Trophoblast cell (in vitro differentiated cells and primary cell): Measurements from ENCODE around the gene MLLT10.
"Not testable (repeated sequence)": the region's sequence is repeated elsewhere in the genome, so short reads cannot be mapped to it uniquely, and the experiment has no call there.

Experiments
- DNase-seq, 2 donors: peaks; one replicate each; pipeline ENCODE4 v3.0.0-alpha.2; 2016
- H2AFZ ChIP-seq: 2 replicates; pipeline ENCODE4 v1.6.1; 2013; ENCODE audit warnings: low read length, moderate library complexity, mild to moderate bottlenecking; ENCODE audit not compliant: insufficient read depth, poor library complexity
- H2AK5ac ChIP-seq: 2 replicates; pipeline ENCODE4 v1.6.1; 2013; ENCODE audit warnings: mild to moderate bottlenecking, low read length
- H2BK120ac ChIP-seq: 2 replicates; pipeline ENCODE4 v1.6.1; 2013; ENCODE audit warnings: low read length, mild to moderate bottlenecking, moderate library complexity; ENCODE audit not compliant: insufficient read depth, poor library complexity
- H2BK12ac ChIP-seq: 2 replicates; pipeline ENCODE4 v1.6.1; 2013; ENCODE audit warnings: mild to moderate bottlenecking, low read length, moderate library complexity
- H2BK5ac ChIP-seq: 2 replicates; pipeline ENCODE4 v1.6.1; 2013; ENCODE audit warnings: low read length, low read depth, moderate library complexity, mild to moderate bottlenecking; ENCODE audit not compliant: poor library complexity
- H3K14ac ChIP-seq: 2 replicates; pipeline ENCODE4 v1.6.1; 2013; ENCODE audit warnings: mild to moderate bottlenecking, low read length
- H3K18ac ChIP-seq: 2 replicates; pipeline ENCODE4 v1.6.1; 2013; ENCODE audit warnings: mild to moderate bottlenecking, low read length
- H3K23ac ChIP-seq: 2 replicates; pipeline ENCODE4 v1.6.1; 2013; ENCODE audit warnings: low read length
- H3K27ac ChIP-seq: 2 replicates; pipeline ENCODE4 v1.5.1; 2013; ENCODE audit warnings: low read depth, mild to moderate bottlenecking, inconsistent platforms, low read length, moderate library complexity
- H3K27me3 ChIP-seq: 2 replicates; pipeline ENCODE4 v1.6.1; 2013; ENCODE audit warnings: inconsistent platforms, mild to moderate bottlenecking, low read length, moderate library complexity; ENCODE audit not compliant: insufficient read depth
- H3K36me3 ChIP-seq, 2 experiments: 1 replicate in 1 of 2; 2 replicates in 1 of 2; pipeline ENCODE4 v1.6.1; 2013; ENCODE audit warnings: low read length in 2 of 2, mild to moderate bottlenecking in 2 of 2, moderate library complexity in 1 of 2; ENCODE audit not compliant: insufficient read depth in 2 of 2, control insufficient read depth in 1 of 2
- H3K4ac ChIP-seq: 2 replicates; pipeline ENCODE4 v1.6.1; 2013; ENCODE audit warnings: low read depth, mild to moderate bottlenecking, low read length, moderate library complexity
- H3K4me1 ChIP-seq, 2 experiments: 1 replicate in 1 of 2; 2 replicates in 1 of 2; pipeline ENCODE4 v1.6.1; 2013; ENCODE audit warnings: low read length in 2 of 2, mild to moderate bottlenecking in 2 of 2, moderate library complexity in 1 of 2; ENCODE audit not compliant: insufficient read depth in 2 of 2, control insufficient read depth in 1 of 2
- H3K4me2 ChIP-seq: 2 replicates; pipeline ENCODE4 v1.6.1; 2013; ENCODE audit warnings: inconsistent platforms, mild to moderate bottlenecking, low read length, moderate library complexity
- H3K4me3 ChIP-seq: 2 replicates; pipeline ENCODE4 v1.5.1; 2013; ENCODE audit warnings: mild to moderate bottlenecking, low read depth, low read length, inconsistent platforms
- H3K79me1 ChIP-seq: one replicate; pipeline ENCODE4 v1.6.1; 2013; ENCODE audit warnings: low read length
- H3K79me2 ChIP-seq: 2 replicates; pipeline ENCODE4 v1.6.1; 2013; ENCODE audit warnings: low read length, mild to moderate bottlenecking; ENCODE audit not compliant: control insufficient read depth, insufficient read depth, poor library complexity
- H3K9ac ChIP-seq: 2 replicates; pipeline ENCODE4 v1.6.1; 2013; ENCODE audit warnings: mild to moderate bottlenecking, low read length
- H3K9me3 ChIP-seq: 2 replicates; pipeline ENCODE4 v1.6.1; 2013; ENCODE audit warnings: low read depth, mild to moderate bottlenecking, control low read depth, inconsistent platforms, low read length; ENCODE audit not compliant: insufficient read depth
- H4K12ac ChIP-seq: 2 replicates; pipeline ENCODE4 v1.6.1; 2013; ENCODE audit warnings: low read depth, mild to moderate bottlenecking, low read length, moderate library complexity
- H4K8ac ChIP-seq: 2 replicates; pipeline ENCODE4 v1.6.1; 2013; ENCODE audit warnings: low read depth, mild to moderate bottlenecking, low read length, moderate library complexity
- H4K91ac ChIP-seq: one replicate; pipeline ENCODE4 v1.6.1; 2013; ENCODE audit warnings: low read depth, mild to moderate bottlenecking, low read length, moderate library complexity
- WGBS: extraction: QIAGEN DNeasy Blood & Tissue Kit; methylation state at CpG from one replicate; pipeline ENCODE4 v1.1.7; 2013; ENCODE audit warnings: missing lambda C conversion rate; ENCODE audit not compliant: insufficient read length, insufficient coverage; ENCODE audit errors: extremely low coverage; 5-methylcytosine and 5-hydroxymethylcytosine counted together

The MLLT10 gene

GRCh38 chr10:21628023-21628422, 94.0 kb downstream of the MLLT10 start:
- Histone ChIP-seq H2BK5ac (no peak overlapping the region), H3K4ac (no peak overlapping the region), H2BK120ac (no peak overlapping the region), H2AFZ (no peak overlapping the region), H4K8ac (no peak overlapping the region), H3K14ac (no peak overlapping the region), H3K9ac (no peak overlapping the region), H3K23ac (no peak overlapping the region), H3K9me3 (no peaks in the 10 kb centered on the region), H3K27ac (no peak overlapping the region), H3K4me3 (no peak overlapping the region), H2AK5ac (no peak overlapping the region), H3K79me2 (no peaks in the 10 kb centered on the region), H3K79me1 (no peaks in the 10 kb centered on the region), H3K36me3 (peaks cover 10 to 12% of the 10 kb centered on the region in 2 experiments), H3K4me2 (no peak overlapping the region), H3K18ac (no peak overlapping the region), H3K4me1 (no peaks in the 10 kb centered on the region), H2BK12ac (no peak overlapping the region), H3K27me3 (no peaks in the 10 kb centered on the region), H4K91ac (no peak overlapping the region), H4K12ac (no peak overlapping the region)
- no peak for DNase-seq
- no CpG with 5 or more reads among the region's 2 CpGs for WGBS

DNA sequence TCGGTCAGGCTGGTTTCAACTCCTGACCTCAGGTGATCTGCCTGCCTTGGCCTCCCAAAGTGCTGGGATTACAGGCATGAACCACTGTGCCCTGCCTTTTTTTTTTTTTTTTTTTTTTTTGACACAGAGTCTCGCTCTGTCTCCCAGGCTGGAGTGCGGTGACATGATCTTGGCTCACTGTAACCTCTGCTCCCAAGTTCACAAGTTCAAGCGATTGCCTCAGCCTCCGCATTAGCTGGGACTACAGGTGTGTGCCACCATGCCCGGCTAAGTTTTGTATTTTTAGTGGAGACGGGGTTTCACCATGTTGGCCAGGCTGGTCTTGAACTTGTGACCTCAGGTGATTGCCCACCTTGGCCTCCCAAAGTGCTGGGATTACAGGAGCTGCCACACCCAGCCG, 94.6 kb downstream of the MLLT10 start:
- not testable (repeated sequence) for H3K18ac ChIP-seq, H3K79me2 ChIP-seq, H2BK12ac ChIP-seq, H2AFZ ChIP-seq, H3K27me3 ChIP-seq, H3K9ac ChIP-seq, H2AK5ac ChIP-seq, H3K4me1 ChIP-seq, H2BK5ac ChIP-seq, H3K4me3 ChIP-seq, H3K4me2 ChIP-seq, DNase-seq, H4K91ac ChIP-seq, H3K27ac ChIP-seq, H3K79me1 ChIP-seq, H4K12ac ChIP-seq, H3K4ac ChIP-seq, H4K8ac ChIP-seq, H3K9me3 ChIP-seq, H2BK120ac ChIP-seq, H3K14ac ChIP-seq, H3K23ac ChIP-seq
- WGBS, result no CpG with 5 or more reads among the region's 8 CpGs
- peaks cover 12 to 13% of the 10 kb centered on the region in 2 experiments for H3K36me3 ChIP-seq

DNA sequence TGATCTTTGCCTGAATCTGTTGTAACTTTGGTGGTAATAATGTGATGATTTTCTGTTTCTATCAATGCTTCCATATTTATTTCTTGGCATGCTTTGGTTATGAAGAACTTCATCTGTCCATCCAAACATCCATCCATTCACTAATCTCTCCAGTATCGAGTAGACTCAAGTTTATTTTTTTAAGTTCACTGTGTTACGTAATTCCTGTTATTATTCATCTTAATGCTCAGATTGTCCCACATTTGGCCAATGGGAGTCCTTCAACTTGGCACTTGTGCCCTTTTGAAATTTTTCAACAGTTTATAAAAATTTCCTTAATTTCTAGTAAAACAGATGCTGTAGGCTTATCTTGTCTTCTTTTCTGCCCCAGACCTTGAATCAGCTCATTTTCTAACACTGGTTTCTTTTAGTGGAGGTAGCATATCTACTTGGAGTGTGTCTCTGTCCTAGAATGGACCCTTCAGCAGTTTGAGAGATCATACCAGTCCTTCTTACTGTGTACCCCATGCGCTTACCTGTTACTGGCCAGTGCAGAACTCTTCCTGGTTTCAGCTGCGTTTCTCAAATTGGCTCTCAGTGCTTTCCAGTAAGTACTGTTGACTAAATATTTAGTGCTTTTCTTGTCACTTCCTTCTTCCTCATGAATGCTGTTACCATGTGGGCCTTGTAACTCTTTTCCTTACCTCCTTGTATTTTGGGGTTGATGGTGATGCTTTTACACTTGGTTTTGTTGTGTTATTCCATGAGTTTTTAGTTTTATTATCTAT, 100.8 kb downstream of the MLLT10 start:
- Histone ChIP-seq H3K9me3 (no peaks in the 10 kb centered on the region), H4K12ac (no peak overlapping the region), H3K36me3 (peaks cover 5 to 14% of the 10 kb centered on the region in 2 experiments), H3K79me2 (peaks cover 2% of the 10 kb centered on the region), H3K9ac (no peak overlapping the region), H3K4ac (no peak overlapping the region), H3K79me1 (no peaks in the 10 kb centered on the region), H2AK5ac (no peak overlapping the region), H3K4me1 (peaks cover 0 to 6% of the 10 kb centered on the region in 2 experiments), H2BK120ac (no peak overlapping the region), H3K23ac (no peak overlapping the region), H2BK5ac (no peak overlapping the region), H3K14ac (no peak overlapping the region), H2AFZ (no peak overlapping the region), H3K27ac (no peak overlapping the region), H3K4me3 (no peak overlapping the region), H3K4me2 (no peak overlapping the region), H3K18ac (no peak overlapping the region), H4K8ac (no peak overlapping the region), H4K91ac (no peak overlapping the region), H2BK12ac (no peak overlapping the region), H3K27me3 (no peaks in the 10 kb centered on the region)
- no peak for DNase-seq
- WGBS, result no CpG with 5 or more reads among the region's 4 CpGs

GRCh38 chr10:21637795-21638194, 103.8 kb downstream of the MLLT10 start:
- no peak overlapping the region for H2BK5ac ChIP-seq
- no peak overlapping the region for H3K27ac ChIP-seq
- H3K23ac ChIP-seq, result no peak overlapping the region
- no peak for DNase-seq
- no peaks in the 10 kb centered on the region for H3K9me3 ChIP-seq
- H3K27me3 ChIP-seq, result no peaks in the 10 kb centered on the region
- H3K9ac ChIP-seq, result no peak overlapping the region
- H3K4me2 ChIP-seq, result no peak overlapping the region
- WGBS, result no CpG with 5 or more reads among the region's 3 CpGs
- no peak overlapping the region for H3K18ac ChIP-seq
- no peak overlapping the region for H2BK12ac ChIP-seq
- H4K12ac ChIP-seq, result no peak overlapping the region
- H4K8ac ChIP-seq, result no peak overlapping the region
- no peak overlapping the region for H2BK120ac ChIP-seq
- H4K91ac ChIP-seq, result no peak overlapping the region
- no peak overlapping the region for H3K14ac ChIP-seq
- H3K36me3 ChIP-seq, result peaks cover 7 to 12% of the 10 kb centered on the region in 2 experiments
- H3K4me1 ChIP-seq, result peaks cover 0 to 6% of the 10 kb centered on the region in 2 experiments
- H3K79me2 ChIP-seq, result peaks cover 2% of the 10 kb centered on the region
- no peak overlapping the region for H3K4me3 ChIP-seq
- no peak overlapping the region for H2AFZ ChIP-seq
- no peak overlapping the region for H2AK5ac ChIP-seq
- H3K79me1 ChIP-seq, result no peaks in the 10 kb centered on the region
- H3K4ac ChIP-seq, result no peak overlapping the region
